Measurements from ENCODE around the gene RPS23. TPM values are rescaled to one million over a fixed set of nuclear protein-coding genes. Genes with fewer than 3 reads are reported as not detected.

The RPS23 gene
- total RNA-seq, 1 donor from 2014 or later: 1,103 TPM

DNA sequence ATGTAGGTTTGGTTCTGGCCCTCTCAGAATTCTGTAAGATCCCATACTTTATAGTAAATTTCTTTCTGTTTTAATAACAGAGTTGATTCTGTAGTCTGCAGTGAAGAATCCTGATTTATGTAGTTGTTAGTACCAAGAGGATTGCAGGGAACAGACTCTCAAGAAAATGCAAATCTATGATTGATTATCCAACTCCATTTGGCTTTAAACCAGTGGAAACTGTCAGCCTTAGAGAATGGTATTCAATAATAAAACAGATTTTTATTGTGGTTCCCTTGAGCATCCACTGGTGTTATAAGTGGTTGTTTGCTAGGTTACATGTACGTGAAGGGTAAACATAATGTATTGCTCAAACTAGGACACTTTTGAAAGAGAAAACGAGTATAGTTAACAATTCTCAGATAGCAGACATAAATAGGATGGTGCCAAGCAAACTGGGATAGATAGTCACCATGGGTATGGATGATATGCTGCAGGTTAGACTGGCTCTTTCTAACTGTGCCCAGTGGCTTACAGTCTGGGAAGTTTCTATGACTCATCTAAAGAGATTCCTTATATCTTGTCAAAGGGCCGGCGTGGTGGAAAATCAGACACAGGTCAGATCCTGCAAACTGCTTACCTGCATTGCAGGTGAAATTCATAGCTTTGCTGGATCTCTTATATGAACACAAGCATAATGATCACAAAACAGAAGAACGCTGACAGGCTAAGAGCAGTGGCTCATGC is 41.7 kb upstream of the RPS23 start:
- Histone ChIP-seq H3K27me3 (ENCODE audit: low read depth) (no peaks in the 10 kb centered on the region), H3K4me3 (no peak overlapping the region), H3K36me3 (no peaks in the 10 kb centered on the region), H3K9me3 (replicated peaks) (no peaks in the 10 kb centered on the region), H3K4me1 (no peaks in the 10 kb centered on the region), H3K27ac (replicated peaks) (no peak overlapping the region)
- intact Hi-C loops (cut with micrococcal nuclease): no loop called here
- DNase-seq: no peak
- TF ChIP-seq, protein P1, sequence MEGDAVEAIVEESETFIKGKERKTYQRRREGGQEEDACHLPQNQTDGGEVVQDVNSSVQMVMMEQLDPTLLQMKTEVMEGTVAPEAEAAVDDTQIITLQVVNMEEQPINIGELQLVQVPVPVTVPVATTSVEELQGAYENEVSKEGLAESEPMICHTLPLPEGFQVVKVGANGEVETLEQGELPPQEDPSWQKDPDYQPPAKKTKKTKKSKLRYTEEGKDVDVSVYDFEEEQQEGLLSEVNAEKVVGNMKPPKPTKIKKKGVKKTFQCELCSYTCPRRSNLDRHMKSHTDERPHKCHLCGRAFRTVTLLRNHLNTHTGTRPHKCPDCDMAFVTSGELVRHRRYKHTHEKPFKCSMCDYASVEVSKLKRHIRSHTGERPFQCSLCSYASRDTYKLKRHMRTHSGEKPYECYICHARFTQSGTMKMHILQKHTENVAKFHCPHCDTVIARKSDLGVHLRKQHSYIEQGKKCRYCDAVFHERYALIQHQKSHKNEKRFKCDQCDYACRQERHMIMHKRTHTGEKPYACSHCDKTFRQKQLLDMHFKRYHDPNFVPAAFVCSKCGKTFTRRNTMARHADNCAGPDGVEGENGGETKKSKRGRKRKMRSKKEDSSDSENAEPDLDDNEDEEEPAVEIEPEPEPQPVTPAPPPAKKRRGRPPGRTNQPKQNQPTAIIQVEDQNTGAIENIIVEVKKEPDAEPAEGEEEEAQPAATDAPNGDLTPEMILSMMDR (IDR thresholded peaks at IDR 0.05; ENCODE audit: borderline replicate concordance): no peak

DNA sequence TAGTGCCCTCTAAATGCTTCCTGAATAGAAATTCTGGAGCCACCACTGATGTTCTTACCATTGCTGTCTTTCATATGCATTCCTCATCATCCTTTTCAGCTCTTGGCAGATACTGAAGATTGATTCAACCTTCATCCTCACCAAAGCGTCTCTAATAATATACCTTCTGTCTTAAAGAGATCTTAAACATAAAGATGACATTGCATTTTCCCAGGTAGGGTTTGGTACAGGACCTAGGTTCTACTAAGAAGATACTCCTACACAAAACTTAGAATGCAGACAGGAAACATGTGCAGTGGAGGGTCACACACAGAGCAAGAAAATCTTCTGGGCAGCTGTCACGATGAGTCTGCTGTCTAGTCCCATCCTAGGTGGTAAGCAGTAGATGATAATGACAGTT is 41.0 kb upstream of the RPS23 start:
- no peaks in the 10 kb centered on the region for H3K27me3 ChIP-seq (ENCODE audit: low read depth)
- intact Hi-C loops (cut with micrococcal nuclease): no loop called here
- H3K36me3 ChIP-seq: no peaks in the 10 kb centered on the region
- no peak for DNase-seq
- no peaks in the 10 kb centered on the region for H3K9me3 ChIP-seq (replicated peaks)
- H3K4me3 ChIP-seq: no peak overlapping the region
- no peak overlapping the region for H3K27ac ChIP-seq (replicated peaks)
- TF ChIP-seq, protein P1 (IDR thresholded peaks at IDR 0.05; ENCODE audit: borderline replicate concordance): no peak
- H3K4me1 ChIP-seq: no peaks in the 10 kb centered on the region

DNA sequence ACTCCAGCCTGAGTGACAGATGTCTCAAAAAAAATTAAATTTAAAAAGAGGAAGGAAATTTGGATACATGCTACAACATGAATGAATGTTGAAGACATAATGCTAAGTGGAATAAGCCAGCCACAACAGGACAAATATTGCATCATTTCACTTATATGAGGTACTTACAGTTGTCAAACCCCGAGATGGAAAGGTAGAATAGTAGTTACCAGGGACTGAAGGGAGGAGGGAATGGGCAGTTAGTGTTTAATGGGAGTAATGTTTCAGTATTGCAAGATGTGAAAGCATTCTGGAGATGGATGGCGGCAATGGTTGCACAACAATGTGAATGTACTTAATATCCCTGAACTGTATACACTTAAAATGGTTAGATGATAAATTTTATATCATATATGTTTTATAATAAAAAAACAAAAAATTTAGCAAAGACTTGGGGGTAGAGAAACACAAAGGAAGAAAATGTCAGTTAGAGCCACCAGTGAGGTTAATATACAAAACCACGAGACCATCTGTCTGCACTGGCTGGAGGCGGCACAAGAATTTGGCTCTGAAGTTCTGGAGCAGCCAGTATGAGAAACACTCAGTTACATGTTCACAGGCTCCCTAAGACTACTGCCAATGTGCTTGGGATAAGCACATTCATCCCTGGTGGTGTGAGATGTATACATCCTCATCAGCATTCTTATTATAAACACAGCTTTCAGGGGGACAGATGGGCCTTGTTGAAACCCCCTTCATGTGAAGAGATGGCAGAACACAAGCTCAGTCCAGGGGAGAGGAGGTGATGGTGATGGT is 37.0 kb upstream of the RPS23 start:
- intact Hi-C loops (cut with micrococcal nuclease): no loop called here
- H3K9me3 ChIP-seq (replicated peaks): no peaks in the 10 kb centered on the region
- no peaks in the 10 kb centered on the region for H3K27me3 ChIP-seq (ENCODE audit: low read depth)
- DNase-seq: no peak
- H3K4me1 ChIP-seq: peaks cover 13% of the 10 kb centered on the region
- no peak overlapping the region for H3K4me3 ChIP-seq
- H3K36me3 ChIP-seq: no peaks in the 10 kb centered on the region
- TF ChIP-seq, protein P1 (IDR thresholded peaks at IDR 0.05; ENCODE audit: borderline replicate concordance): no peak
- no peak overlapping the region for H3K27ac ChIP-seq (replicated peaks)

- Histone ChIP-seq H3K4me3 (peak overlapping the region; percentile 31), H3K36me3 (no peaks in the 10 kb centered on the region), H3K27ac (replicated peaks) (peak overlapping the region; percentile 41), H3K4me1 (peaks cover 14% of the 10 kb centered on the region), H3K9me3 (replicated peaks) (no peaks in the 10 kb centered on the region), H3K27me3 (ENCODE audit: low read depth) (no peaks in the 10 kb centered on the region)
- intact Hi-C loops (cut with micrococcal nuclease): loop anchor here (2.0 kb wide), 1 partner anchor 36 kb away; no protein-coding TSS in a partner anchor
- DNase-seq: no peak
- TF ChIP-seq, protein P1 (IDR thresholded peaks at IDR 0.05; ENCODE audit: borderline replicate concordance): no peak
Observed at GRCh38 chr5:82313016-82313415, 34.9 kb upstream of the RPS23 start.

DNA sequence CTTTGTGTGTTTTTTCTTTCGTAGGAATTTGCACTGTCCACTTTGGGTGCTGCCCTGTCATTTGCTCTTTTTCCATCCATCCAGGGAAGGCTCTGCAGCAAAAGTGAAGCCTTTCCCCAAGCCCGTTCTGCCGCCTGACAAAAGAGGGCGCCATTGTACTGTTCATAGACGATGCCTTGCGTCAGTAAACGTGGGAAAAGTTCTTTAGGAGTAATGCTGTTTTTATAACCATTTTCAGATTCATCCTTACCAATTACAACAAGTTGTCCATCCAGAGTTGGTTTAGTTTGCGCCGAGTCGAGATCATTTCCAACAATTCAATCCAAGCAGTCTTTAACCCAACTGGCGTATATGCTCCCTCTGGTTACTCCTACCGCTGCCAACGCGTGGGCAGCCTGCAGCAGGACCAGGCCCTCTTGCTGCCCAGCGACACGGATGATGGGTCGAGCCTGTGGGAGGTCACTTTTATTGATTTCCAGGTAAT is 34.3 kb upstream of the RPS23 start:
- peak; percentile 59 for DNase-seq
- TF ChIP-seq, protein P1 (IDR thresholded peaks at IDR 0.05; ENCODE audit: borderline replicate concordance): peak; percentile 87
- Histone ChIP-seq H3K27ac (replicated peaks) (peak overlapping the region; percentile 41), H3K27me3 (ENCODE audit: low read depth) (no peaks in the 10 kb centered on the region), H3K4me1 (peaks cover 19% of the 10 kb centered on the region), H3K4me3 (peak overlapping the region; percentile 31), H3K9me3 (replicated peaks) (no peaks in the 10 kb centered on the region), H3K36me3 (no peaks in the 10 kb centered on the region)
- intact Hi-C loops (cut with micrococcal nuclease): loop anchor here (2.0 kb wide), 1 partner anchor 36 kb away; no protein-coding TSS in a partner anchor
